ENCODE data around the gene OR2M3.
"Not testable (repeated sequence)": the region's sequence is repeated elsewhere in the genome, so short reads cannot be mapped to it uniquely, and the experiment has no call there.

The OR2M3 gene, protein sequence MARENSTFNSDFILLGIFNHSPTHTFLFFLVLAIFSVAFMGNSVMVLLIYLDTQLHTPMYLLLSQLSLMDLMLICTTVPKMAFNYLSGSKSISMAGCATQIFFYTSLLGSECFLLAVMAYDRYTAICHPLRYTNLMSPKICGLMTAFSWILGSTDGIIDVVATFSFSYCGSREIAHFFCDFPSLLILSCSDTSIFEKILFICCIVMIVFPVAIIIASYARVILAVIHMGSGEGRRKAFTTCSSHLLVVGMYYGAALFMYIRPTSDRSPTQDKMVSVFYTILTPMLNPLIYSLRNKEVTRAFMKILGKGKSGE

DNA sequence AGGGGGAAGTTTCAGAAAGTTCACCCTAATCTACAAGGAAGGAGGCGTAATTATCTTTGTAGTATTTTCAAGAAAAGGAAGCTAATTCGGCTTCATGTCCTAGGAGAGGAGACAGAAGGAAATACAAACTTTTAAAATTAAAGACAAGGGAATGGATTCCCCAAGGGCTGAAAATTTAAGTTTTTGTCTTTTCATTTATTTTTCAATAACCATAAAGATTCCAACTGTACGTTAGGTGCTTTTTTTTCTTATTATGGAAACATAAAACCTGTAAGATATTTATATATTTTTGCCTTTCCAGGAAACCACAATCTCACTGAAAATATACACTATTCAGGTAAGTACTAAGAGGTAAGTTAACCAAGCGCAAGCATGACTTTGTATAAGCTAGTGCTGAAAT lies at the start of gene OR2M3:
OR2M3 (plus strand) TSS at position 301 of the 400 bp plus-strand sequence. CDS start 5,803 bp downstream, outside the sequence.
- no peak for DNase-seq

- DNase-seq = no peak
Observed at GRCh38 chr1:248152056-248152827, 44.8 kb upstream of the OR2M3 start.

GRCh38 chr1:248155927-248156326 lies 41.1 kb upstream of the OR2M3 start:
- no peak for DNase-seq

DNA sequence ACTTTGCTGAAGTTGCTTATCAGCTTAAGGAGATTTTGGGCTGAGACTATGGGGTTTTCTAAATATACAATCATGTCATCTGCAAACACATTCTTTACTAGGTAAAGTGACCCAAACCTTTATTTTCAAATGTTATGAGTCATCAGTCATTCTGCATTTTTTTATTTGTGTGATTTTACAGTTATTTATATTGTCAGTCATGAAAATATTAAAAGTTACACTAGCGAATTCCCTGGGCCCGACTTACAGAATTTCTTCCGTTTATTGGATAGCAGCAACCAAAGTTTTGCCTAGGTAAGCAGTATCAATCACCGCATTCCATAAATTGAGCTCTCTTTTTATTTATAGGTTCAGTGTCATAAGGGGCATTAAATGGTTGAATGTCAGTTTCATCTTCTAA lies 38.3 kb upstream of the OR2M3 start:
- no peak for DNase-seq

GRCh38 chr1:248164031-248164430 lies 33.0 kb upstream of the OR2M3 start:
- DNase-seq = no peak

DNA sequence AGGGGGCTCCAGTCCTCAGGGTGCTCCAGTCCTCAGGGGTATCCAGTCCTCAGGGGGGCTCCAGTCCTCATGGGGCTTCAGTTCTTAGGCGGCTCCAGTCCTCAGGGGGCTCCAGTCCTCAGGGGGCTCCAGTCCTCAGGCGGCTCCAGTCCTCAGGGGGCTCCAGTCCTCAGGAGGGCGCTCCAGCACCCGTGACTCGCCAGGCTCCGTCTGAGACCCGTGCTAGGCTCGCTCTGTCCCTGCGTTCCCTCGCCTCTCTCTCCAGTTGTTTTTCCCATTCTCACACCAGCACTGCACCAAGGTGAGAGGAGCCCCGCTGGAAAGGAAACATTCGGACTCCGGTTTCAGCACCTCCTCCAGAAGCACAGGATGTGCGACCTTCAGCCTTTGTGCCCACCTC lies 31.9 kb upstream of the OR2M3 start:
- DNase-seq = no peak

DNA sequence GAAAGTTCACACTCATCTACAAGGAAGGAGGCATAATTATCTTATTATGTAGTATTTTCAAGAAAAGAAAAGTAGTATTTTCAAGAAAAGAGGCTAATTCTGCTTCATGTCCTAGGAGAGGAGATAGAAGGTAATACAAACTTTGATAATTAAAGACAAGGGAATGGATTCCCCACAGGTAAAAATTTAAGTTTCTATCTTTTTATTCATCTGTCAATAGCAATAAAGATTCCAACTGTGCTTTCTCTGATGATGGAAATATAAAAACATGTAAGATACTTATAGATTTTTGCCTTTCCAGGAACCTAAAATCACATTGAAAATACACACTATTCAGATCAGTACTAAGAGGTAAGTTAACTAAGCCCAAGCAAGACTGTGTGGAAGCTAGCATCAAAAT lies 22.5 kb upstream of the OR2M3 start, which contains the start of gene OR2M2:
OR2M2 (plus strand) TSS at position 301 of the 400 bp plus-strand sequence. CDS start 5,165 bp downstream, outside the sequence.
- no peak for DNase-seq

- DNase-seq = no peak
Observed at GRCh38 chr1:248183996-248184395, 13.1 kb upstream of the OR2M3 start.

GRCh38 chr1:248187363-248187762 lies 9.7 kb upstream of the OR2M3 start:
- DNase-seq = no peak

DNA sequence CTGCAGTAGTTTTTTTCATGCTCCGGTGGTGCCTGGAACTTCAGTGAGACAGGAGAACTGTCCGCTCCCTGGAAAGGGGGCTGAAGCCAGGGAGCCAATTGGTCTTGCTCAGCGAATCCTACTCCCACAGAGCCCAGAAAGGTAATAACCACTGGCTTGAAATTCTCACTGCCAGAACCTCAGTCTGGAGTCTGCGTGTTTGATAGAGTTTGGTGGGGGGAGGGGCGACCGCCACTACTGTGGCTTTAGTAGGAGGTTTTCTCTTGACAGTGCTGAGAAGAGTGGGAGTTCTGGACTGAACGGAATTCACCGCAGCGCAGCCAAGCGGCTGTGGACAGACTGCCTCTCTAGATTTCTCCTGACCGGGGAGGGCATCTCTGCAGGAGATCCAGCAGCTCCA lies 8.0 kb upstream of the OR2M3 start:
- DNase-seq = no peak

- DNase-seq = no peak
Observed at GRCh38 chr1:248194117-248194516, 2.9 kb upstream of the OR2M3 start.

DNA sequence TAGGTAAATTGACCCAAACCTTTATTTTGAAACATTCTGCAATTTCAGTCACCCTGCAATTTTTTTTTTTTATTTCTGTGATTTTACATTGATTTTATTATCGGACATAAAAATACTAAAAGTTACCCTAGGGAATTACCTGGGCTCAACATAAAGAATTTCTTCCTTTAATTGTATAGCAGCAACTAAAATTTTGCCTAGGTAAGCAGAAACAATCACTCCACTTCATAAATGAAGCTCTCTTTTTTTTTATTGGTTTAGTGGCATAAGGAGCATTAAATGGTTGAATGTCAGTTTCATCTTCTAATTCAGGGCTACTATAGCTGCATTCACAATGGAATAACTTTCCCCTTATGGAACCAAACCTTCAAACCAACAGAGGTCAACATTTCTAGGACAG lies 18.8 kb downstream of the OR2M3 start:
- DNase-seq = no peak

DNA sequence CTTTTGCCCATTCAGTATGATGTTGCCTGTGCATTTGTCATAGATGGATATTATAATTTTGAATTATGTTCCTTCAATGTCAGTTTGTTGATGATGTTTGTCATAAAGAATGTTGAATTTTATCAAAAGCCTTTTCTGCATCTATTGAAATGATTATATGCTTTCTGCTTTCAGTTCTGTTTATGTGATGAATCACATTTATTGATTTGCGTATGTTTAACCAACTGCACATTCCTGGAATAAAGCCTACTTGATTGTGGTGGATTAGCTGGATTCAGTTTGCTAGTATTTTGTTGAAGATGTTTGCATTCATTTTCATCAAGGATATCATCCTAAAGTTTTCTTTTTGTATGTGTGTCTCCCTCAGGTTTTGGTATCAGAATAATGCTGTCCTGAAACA lies 28.5 kb downstream of the OR2M3 start:
- no peak for DNase-seq

- no peak for DNase-seq
Observed at GRCh38 chr1:248229360-248229908, 32.4 kb downstream of the OR2M3 start.

- DNase-seq = no peak
Observed at GRCh38 chr1:248231117-248231516, 34.1 kb downstream of the OR2M3 start, which contains the start of gene OR2M4. Gene OR2M4 (plus strand): TSS chr1:248231417. CDS start chr1:248238929, 7,512 bp downstream.

GRCh38 chr1:248239478-248239877 lies 42.4 kb downstream of the OR2M3 start:
- DNase-seq = no peak

GRCh38 chr1:248243204-248243603 lies 46.1 kb downstream of the OR2M3 start:
- DNase-seq = no peak

DNA sequence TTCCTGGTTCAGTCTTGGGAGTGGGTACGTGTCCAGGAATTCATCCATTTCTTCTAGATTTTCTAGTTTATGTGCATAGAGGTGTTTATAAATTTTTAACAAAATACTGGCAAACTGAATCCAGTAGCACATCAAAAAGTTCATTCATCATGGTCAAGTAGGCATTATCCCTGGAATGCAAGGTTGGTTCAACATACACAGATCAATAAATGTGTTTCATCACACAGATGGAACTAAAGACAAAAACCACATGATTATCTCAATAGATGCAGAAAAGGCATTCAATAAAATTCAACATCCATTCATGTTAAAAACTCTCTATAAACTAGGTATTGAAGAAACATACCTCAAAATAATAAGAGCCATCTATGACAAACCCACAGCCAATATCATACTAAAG lies 62.2 kb downstream of the OR2M3 start:
- not testable (repeated sequence) for DNase-seq
